HG03378 (cell line): ENCODE measurements around the gene ZNF565.
"Not testable (repeated sequence)": the region's sequence is repeated elsewhere in the genome, so short reads cannot be mapped to it uniquely, and the experiment has no call there.

Experiments used
- ATAC-seq: cut with Tn5 transposase; IDR thresholded peaks from one replicate; pipeline ENCODE4 v1.9.1; 2021; ENCODE audit warnings: mild to moderate bottlenecking, moderate library complexity; ENCODE audit not compliant: unreplicated experiment

ZNF565 gene

DNA sequence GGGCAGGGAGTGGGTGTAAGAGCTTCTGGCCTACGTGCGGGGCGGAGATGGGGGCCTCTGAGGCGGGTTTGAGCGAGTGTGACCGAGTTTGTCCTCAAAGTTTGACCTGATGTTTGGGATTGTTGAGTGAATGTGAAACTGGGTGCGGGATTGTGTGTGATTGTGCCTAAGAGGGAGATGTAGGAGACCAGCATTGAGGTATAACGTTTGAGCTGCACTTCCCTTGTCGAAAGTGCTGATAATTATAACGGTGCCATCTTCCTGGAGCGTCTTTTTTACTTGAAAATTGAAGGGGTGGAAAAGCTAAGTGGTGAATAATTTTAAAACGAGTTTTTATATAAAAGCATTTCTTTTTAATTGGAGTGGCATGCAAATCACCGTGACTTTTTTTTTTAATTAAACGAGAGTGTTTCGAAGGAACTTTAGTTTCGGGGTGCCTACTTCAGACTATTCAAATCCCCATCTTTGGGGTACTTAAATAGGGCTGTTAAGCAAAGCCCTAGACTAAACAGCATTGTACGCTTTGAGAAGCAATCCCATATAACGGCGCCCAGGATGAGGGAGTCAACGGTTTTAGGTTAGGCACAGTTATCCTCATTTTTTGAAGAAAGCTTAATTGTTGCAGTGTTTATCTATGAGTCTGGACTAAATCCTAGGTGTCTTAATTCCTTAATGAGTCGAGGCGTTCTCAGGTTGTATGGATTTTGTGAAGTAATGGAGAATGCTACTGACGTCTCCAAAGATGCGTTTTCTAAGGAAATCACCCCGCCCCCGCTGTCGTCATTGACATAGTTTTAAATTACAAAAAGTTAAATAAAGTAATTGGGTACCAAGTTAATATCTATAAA lies 1.0 kb upstream of the ZNF565 start:
- no peak for ATAC-seq

DNA sequence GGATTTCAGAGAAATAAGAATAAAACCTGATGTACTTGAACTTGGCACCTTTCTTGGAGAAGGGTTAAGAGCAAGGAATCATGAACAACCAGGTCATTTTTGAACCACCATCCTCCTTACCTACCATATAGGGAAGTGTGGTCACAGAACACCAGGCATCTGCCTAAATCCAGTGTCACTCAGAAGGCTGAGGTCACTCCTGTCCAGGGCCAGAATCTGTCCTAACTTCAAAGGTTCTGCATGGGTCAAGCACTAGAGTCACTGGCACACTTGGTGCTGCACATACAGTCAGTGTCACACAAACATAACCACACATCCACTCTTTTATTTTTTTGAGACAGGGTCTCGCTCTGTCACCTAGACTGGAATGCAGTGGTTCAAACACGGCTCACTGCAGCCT lies 1.6 kb downstream of the ZNF565 start:
- no peak for ATAC-seq

DNA sequence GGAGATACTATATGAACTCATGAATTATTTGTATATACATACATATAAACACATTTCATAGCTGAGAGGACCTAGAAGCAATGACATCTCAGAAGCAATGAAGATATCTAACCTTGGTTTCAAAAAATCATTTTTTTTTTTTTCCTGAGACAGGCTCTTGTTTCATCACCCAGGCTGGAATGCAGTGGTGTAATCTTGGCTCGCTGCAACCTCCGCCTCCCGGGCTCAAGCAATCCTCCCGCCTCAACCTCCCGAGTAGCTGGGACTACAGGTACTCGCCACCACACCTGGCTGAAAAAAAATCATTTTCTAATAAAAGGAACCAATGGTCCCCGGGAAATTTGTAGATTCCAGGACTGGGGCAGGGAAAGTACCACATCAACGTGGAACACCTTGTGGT lies 4.0 kb downstream of the ZNF565 start:
- no peak for ATAC-seq

DNA sequence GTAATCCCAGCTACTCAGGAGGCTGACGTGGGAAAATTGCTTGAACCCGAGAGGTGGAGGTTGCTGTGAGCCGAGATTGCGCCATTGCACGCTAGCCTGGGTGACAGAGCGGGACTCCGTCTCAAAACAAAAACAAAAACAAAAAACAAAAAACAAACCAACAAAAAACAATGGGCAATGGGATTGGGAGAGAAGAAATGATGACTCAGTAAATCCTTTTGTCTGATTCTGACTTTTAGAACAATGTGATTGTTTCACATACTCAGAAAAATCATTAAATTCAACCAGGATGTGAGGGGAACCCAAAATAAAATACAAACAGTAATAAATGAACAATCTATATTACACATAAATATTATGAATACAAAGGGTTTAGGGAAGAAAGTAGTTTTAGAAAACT lies 5.1 kb downstream of the ZNF565 start:
- ATAC-seq: no peak

DNA sequence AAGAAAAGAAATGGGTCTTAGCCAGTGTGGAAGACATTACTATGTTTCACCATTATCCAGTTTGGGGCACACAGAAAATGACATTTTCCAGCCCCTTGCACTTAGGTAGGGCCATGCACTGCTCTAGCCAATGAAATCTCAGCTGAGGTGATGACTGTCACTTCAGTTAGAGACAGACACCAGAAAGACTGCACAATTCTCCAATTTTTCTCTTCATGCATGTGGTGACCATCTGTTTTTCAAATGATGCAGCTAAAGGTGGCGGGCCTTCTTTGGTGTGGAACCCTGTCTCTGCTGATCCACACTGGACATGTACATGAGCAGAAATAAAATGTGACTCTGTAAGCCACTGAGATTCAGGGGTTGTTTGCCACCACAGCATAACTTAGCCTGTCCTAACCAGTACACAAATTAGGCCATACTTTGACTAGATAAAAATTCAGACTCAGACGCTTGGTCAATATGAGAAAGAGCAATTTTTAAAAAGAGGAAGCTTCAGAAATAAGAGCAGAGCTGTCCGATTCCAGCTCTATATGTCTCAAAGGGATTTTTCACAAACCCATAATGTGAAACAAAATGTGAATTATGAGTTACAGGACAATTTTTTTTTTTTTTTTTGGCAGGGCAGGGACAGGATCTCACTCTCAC lies 6.7 kb downstream of the ZNF565 start:
- ATAC-seq: peak; percentile 76

DNA sequence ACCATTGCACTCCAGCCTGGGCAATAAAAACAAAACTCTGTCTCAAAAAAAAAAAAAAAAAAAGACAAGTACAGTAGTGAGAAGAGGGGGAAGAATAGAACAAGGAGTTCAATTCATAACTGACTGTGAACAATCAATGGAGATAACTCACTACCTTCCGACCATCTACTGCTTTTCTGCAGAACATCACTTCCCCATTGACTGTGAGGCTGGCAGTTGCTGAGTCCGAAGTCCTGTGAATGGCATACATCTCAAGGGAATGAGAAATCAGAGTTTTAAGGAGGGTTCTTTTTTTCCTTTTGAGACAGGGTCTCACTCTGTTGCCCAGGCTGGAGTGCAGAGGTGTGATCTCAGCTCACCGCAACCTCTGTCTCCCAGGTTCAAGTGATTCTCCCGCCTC lies 11.2 kb downstream of the ZNF565 start:
- no peak for ATAC-seq

DNA sequence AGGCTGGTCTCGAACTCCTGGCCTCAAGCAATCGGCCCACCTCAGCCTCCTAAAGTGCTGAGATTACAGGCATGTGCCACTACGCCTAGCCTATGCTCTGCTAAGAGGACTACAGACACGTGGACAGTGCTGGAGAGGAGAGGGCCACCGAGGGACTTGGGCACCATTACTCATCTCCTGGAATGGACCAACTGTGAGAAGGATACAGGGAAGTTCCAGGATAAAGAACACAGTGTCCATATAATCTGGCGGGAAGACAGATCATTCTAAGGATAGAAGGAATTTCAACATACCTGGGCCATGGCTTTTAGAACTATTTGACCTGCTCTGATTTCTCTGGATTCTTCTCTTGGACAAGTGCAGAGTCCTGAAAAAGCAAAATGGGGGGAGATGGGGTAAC lies 12.8 kb downstream of the ZNF565 start:
- ATAC-seq: no peak

DNA sequence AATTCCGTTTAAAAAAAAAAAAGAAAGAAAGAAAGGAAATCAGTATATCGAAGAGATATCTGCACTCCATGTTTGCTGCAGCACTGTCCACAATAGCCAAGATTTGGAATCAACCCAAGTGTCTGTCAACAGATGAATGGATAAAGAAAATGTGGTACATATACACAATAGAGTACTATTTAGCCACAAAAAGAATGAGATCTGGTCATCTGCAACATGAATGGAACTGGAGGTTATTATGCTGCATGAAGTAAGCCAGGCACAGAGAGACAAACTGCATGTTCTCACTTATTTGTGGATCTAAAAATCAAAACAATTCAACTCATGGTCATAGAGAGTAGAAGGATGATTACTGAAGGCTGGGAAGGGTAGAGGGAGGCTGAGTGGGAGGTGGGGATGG lies 16.3 kb downstream of the ZNF565 start:
- no peak for ATAC-seq

DNA sequence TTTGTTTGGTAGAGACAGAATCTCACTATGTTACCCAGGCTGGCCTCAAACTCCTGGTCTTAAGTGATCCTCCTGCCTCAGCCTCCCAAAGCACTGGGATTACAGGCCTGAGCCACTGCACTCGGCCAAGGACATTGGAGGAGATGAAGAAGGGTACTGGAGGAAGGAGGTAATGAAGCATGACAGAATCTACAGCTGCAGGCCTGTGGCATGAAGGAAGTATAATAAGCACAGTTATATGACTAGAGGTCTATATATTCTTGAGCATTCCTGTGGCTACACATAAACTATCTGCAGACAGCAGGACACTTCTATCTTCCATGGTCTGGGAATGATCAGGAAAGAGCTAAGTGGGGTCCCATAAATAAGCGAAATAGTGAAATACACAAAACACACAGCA lies 18.2 kb downstream of the ZNF565 start:
- no peak for ATAC-seq

DNA sequence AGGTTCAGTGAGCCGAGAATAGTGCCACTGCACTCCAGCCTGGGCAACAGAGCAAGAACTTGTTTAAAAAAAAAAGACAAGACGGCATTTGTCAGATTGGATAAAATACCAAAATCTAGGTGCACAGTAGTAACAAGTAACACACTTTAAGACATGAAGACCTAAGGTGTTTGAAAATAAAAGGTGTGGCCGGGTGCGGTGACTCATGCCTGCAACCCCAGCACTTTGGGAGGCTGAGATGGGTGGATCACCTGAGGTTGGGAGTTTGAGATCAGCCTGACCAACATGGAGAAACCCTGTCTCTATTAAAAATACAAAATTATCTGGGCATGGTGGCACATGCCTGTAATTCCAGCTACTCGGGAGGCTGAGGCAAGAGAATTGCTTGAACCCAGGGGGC lies 27.7 kb downstream of the ZNF565 start:
- ATAC-seq: not testable (repeated sequence)

DNA sequence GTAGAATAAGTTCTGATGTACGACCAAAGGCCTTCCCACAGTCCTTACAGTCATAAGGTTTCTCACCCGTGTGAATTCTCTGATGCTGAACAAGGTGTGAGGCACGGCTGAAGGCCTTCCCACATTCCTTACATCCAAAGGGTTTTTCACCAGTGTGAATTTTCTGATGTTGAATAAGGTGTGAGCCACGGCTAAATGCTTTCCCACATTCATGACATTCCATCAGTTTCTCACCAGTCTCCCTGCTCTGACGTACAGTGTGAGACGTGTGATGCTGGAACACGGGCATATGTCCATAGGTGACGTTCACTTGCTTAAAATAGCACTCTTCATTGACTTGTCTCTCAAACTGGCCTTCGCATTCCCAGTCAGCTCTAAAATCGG lies 31.2 kb downstream of the ZNF565 start:
- ATAC-seq: no peak

DNA sequence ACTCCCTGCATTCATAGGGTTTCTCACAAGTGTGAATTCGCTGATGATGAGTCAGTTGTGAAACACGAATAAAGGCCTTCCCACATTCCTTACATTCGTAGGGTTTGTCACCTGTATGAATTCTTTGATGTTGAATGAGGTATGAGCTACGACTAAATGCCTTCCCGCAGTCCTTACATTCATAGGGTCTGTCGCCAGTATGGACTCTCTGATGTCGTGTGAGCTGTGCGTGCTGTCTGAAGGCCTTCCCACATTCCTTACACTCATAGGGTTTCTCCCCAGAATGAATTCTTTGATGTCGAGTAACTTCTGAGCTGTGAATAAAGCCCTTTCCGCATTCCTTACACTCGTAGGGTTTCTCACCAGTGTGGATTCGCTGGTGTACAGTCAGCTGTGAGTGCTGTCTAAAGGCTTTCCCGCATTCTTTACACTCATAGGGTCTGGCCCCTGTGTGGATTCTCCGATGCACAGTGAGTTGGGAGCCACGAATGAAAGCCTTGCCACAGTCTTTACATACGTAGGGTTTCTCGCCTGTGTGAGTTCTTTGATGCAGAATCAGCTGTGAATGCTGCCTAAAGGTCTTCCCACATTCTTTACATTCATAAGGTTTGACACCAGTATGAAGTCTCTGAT lies 31.7 kb downstream of the ZNF565 start:
- no peak for ATAC-seq

DNA sequence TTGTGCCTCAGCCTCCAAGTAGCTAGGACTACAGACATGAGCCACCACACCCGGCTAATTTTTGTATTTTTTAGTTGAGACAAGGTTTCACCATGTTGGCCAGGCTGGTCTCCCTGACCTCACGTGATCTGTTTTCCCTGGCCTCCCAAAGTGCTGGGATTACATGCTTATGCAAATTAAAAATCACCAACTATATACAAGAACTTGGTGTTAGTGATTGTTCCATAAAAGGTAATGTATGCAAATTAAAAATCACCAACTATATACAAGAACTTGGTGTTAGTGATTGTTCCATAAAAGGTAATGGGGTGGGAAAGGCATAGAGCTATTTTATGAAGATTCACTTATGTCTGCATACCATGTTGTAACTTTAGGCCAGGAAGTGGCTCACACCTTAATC lies 35.4 kb downstream of the ZNF565 start:
- not testable (repeated sequence) for ATAC-seq

DNA sequence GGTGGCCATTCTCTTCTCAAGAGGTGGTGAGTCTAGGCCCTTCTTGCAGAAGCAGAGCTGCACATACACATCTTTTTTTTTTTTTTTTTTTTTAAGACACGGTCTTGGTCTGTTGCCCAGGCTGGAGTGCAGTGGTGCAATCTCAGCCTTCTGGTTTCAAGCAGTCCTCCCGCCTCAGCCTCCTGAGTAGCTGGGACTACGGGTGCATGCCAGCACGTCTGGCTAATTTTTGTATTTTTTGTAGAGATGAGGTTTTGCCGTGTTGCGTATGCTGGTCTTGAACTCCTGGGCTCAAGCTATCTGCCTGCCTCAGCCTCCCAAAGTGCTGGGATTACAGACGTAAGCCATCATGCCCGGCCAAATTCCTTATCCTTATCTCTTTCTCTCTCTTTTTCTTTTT lies 40.6 kb downstream of the ZNF565 start:
- ATAC-seq: not testable (repeated sequence)

DNA sequence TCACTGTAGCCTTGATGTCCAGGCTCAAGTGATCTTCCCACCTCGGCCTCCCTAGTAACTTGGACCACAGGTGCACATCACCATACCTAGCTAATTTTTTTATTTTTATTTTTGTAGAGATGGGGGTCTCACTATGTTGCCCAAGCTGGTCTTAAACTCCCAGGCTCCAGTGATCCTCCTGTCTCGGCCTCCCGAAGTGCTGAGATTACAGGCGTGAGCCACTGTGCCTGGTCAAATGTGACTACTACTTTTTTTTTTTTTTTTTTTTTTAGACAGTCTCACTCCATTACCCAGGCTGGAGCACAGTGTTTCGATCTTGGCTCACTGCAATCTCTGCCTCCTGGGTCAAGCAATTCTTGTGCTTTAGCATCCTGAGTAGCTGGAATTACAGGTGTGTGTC lies 41.6 kb downstream of the ZNF565 start:
- no peak for ATAC-seq

DNA sequence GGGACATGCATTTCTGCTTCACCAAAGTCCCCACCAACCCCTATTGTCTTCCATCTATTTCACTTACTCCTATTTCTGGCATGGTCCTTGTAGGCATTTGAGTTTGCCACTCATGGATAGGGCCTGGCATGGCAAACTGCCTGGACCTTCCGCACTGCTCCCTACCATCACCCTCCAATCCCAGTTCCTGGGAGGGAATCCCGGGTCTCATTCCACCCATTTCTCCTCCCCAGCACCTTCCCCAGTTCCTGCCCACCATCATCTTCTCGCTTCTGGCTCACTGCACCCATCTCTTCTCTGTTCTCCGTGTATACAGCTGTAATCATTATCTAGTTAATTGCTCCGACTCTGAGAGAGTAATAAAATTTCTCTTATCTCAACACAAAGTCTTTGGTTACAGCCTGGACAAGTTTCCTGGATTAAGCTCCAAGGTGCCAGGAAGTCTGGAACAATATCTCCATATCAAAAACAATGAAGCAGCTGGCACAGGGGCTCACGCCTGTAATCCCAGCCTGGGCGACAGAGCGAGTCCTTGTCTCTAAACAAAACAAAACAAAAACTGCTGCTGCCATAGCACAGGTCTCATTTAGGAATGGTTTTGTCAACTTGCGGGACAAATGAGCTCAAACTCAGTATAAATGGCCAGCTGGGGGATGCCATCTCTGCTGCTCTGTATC lies 45.2 kb downstream of the ZNF565 start:
- ATAC-seq: no peak

DNA sequence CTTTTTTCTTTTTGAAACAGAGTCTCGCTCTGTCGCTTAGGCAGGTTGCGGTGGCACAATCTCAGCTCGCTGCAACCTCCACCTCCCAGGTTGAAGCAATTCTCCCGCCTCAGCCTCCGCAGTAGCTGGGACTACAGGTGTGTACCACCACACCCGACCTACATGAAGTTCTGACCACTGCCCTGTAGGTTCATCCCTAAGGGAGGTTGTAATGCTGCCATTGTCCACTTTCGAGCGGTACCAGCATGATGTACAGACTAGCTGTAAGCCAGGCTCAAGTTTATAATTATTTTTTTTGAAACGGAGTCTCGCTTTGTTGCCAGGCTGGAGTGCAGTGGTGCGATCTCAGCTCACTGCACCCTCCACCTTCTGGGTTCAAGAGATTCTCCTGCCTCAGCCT lies 50.7 kb downstream of the ZNF565 start:
- ATAC-seq: no peak

DNA sequence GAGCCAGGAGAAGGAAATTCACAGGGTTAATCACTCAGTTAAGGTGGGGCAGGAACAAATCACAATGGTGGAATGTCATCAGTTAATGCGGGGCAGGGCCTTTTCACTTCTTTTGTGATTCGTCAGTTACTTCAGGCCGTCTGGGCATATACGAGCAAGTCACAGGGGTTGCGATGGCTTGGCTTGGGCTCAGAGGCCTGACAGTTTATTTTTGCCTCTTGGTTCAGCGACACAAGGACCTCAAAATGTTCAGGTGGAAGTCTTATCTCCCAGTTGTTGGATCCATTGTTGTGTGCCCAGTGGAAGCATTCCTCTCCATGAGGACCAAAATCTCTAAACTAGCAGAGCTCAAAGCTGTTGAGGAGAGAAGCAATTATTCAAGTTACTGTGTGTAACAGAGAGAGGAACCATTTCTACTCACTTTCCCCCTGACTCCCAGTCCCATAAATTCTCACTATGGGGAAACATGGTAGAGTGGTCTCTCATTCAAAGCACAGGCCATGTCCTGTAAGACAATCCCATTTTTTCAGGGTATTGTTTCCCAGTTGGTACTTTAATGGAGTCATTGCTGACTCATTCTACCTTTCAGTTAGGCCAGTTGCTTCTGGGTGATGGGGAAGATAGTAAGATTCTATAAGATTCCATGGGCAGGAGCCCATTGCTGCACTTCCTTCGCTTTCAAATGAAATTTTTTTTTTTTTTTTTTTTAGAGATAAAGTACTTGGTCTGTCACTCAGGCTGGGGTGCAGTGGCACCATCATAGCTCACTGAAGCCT lies 53.5 kb downstream of the ZNF565 start:
- no peak for ATAC-seq

DNA sequence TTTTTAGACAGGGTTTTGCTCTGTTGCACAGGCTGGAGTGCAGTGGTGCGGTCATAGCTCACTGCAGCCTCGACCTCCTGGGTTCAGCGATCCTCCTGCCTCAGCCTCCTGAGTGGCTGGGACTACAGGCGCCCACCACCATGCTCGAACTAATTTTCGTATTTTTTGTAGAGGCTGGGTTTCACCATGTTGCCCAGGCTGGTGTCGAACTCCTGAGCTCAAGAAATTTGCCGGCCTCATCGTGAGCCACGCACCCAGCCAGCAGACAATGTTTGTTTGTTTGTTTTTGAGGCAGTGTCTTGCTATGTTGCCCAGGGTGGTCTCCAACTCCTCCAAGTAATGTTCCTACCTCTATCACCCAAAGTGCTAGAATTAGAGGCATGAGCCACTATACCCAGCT lies 61.3 kb downstream of the ZNF565 start:
- no peak for ATAC-seq

DNA sequence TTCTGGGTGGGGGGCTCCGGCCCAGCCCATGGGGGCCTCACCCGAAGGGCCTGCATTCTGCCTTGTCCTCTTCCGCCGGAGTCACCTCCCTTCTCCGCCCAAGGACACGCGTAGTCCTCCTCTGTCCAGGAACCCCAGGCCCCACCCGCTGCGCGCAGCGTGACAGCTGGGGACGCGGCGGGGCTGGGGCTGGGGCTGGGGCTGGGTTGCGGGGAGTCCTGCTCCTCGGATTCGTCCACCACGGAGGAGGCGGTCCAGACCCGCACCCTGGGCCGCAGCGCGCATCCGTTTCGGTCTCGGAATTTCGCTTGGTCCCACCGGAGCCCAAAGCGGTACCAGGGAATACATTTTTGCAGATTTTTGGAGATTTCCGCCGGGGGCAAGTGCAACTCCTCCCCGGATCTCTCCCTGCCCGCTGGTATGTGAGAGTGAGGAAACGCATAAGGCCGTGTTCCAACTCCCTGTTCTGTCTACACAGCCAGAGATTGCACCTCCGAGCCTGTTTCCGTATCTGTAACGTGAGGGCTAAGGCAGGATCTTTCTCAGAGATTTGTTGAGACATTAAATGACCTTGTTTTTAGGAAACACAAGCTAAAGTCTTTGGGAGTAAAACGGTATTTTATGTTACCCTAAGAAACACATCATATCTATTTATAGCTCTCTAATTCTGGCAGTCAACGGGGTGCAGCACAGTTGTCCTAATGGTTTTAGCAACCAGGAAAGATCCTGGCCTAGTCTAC lies 61.9 kb downstream of the ZNF565 start, which contains the start of gene COX7A1:
Gene COX7A1, minus strand, starts transcription at position 96 of the 740 bp plus-strand sequence. Its CDS starts 40 bp downstream, at position 56.
- ATAC-seq: no peak
